Hepatocyte (in vitro differentiated cells): ENCODE measurements around the gene PLRG1.

Source experiments
- CTCF ChIP-seq: fragments of 200-600 bp; sonication (generic); IDR thresholded peaks from 2 replicates; pipeline ENCODE4 v1.5.1; 2016; ENCODE audit warnings: antibody characterized with exemption, mild to moderate bottlenecking; ENCODE audit not compliant: poor library complexity
- EZH2 ChIP-seq: fragments of 200-600 bp; sonication (generic); IDR thresholded peaks from 2 replicates; pipeline ENCODE4 v1.6.1; 2016; ENCODE audit warnings: antibody characterized with exemption, mild to moderate bottlenecking, borderline replicate concordance
- EZH2phosphoT487 ChIP-seq: fragments of 200-600 bp; sonication (generic); IDR thresholded peaks from one replicate; pipeline ENCODE4 v1.6.1; 2018; ENCODE audit warnings: antibody characterized with exemption, mild to moderate bottlenecking, low read depth, moderate library complexity; ENCODE audit not compliant: unreplicated experiment, severe bottlenecking

DNA sequence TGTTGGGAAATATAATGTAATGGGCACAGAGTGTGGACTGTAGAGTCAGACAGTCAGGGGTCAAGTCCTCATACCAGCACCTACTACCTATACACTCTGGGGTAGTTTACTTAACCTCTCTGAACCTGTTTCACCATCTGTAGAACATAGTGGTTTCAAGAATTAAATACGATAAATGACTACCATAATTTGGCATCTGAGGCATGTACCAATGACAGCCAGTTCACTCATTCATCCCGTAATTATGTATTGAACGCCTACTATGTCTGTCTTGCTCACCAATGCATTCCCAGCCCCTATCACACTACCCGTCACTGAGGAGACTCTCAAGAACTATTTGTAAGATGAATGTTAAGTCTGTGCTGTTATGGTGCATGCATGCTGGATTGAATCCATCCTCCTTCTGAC, 10.6 kb upstream of the PLRG1 start:
- TF ChIP-seq CTCF (no peak), EZH2phosphoT487 (no peak), EZH2 (no peak)
